Activated T-helper 1 cell treated with Interleukin-2 at 50 U/mL for 16 hours (primary cell): ENCODE measurements around the gene XRN2.

ENCODE experiments used
- DNase-seq: peaks from one replicate; pipeline ENCODE4 v3.0.0-alpha.2; 2020; ENCODE audit warnings: low read depth

The XRN2 gene

DNA sequence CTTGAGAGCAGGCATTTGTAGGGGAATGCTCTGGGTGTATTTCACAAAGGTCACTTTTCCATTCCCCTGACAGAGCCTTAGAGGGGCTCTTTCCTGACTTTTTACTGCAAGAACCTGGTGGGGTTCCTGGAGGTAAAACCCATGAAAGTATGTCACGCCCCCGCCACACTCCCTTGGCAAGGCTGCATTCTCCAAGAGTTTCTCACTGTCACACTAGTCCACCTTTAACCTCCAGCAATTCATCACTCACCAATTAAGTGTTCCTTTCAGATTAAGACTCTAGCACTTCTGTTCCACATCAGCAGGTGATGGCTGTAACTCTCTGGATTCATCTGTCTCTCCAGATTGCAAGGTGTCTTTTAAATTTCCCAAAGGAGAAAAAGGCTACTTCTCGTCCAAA is 126.9 kb downstream of the XRN2 start:
- DNase-seq, result no peak

DNA sequence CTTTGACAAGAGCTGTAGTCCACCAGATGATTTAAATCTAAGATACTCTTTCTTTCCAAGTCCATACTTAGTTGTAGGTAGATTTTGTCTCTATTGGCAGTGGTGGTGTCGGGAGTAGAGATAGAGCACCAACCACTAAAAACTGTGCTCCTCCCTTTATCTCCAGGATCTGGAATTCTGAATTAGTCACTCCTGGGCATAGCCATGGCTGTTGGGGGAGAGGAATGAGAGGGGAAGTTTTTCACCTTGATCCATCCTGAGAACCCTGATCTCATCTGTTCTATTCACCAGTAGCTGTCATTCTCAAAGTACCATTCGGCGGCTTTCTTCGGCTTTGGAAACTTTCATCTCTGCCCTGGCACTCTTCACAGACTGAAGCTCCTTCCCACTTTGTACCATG is 129.8 kb downstream of the XRN2 start:
- no peak for DNase-seq

DNA sequence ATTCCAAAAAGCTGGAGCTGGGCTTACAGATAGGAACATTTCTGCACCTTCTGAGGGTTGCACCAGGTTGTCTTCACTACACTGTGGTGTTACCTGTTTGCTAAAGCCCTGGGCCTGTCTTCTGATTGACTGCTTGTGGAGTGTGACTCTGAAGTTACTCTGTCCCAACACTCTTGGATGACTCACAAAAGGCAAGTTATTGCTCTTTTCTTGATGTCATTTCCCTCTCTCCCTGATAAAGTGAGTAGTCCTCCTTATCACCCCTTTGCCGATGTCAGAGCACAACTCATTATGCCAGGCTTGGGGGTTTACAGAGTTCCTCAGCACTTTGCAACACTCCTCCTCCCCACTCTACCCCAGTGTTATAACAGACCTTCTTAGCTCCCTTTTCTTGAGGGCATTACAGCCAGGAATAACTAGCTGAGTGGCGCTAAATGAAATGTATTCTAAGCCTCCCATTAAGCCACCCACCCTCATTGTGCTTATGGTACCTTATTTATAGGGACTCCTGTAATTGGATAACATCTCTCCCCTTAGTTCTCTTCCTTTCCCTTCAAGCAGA is 130.3 kb downstream of the XRN2 start:
- no peak for DNase-seq

DNA sequence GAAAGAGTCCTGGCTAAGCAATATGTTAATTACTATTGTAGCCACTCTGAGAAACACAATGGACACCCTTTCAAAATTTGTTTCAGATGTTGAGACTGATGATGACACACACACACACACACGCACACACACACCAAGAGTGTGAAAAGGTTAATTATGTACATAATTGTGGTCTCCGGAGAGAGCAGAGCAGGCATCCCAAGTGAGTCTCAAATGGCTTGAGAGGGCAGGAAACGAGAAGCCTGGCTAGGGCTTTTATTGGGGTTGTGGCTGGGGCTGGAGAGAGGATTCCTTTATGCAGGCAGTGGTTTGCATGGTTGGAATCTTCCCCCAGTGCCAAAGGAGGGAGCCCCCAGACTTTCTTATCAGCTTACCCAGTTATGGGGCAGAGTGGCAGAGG is 132.4 kb downstream of the XRN2 start:
- DNase-seq, result no peak

DNA sequence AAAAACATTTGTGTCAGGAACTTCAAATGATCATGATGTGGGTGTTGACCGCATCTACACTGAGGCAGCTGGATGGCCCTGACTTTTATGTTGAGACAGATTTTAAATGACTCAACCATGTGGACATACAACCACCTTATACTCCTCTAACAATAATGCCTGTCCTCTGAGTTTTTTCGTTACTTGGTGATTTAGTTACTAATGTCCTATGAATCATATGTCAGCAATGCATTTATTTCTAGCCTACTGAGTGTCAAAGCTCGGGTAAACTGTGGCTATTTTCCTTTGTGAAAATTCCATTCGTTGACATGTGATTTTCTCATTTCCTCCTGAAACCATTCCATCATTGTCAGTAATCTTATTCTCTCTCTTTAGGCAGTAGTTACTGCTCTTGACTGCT is 133.1 kb downstream of the XRN2 start:
- no peak for DNase-seq

DNA sequence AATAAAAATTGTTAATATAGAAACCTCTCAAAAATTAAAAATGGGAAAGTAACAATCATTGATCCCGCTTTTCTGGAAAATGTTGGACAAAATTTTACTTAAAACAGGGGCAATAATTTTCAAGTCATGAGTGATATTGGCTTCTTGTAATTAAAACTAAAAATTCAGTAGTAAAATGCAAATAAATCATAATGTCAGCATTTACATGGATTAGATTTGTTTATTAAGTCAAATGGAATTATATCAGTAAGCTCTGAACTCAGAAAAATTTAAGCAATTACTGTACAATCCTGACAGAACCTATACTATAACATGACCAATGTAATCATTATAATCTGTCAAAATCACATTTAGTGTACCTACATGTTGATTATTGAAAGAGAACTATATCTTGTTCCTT is 134.1 kb downstream of the XRN2 start:
- DNase-seq, result no peak

DNA sequence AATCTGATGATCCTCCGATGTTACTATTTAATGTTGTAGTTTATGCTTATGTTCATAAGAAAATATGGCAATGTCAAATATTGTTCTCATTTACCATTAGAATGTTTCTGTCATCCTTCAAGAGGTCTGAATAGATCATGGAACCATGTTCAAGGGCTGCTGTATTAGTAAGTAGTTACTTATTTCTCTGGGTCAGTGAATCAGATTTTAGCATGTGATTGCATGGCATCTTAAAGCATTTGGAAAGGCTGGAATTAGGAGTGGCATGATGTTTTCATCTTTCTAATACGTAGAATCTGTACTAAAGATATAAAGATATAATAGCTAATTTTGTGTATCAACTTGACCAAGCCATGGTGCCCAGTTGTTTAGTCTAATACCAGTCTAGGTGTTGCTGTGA is 134.7 kb downstream of the XRN2 start:
- DNase-seq, result no peak
